NOMO-1 (cell line): ENCODE results near the gene NUDT7.

Source experiments
- DNase-seq, 2 experiments: peaks; one replicate each; lab custom pipeline; 2025; ENCODE audit not compliant: unreplicated experiment in 2 of 2; lab: John Stamatoyannopoulos, UW

Gene NUDT7

GRCh38 chr16:77723108-77723514 lies 797 bp downstream of the NUDT7 start:
- peak; percentile 74 to 88 for DNase-seq

GRCh38 chr16:77724174-77724573 lies 1.9 kb downstream of the NUDT7 start:
- no peak for DNase-seq

GRCh38 chr16:77729951-77730350 lies 7.6 kb downstream of the NUDT7 start:
- DNase-seq, result no peak

GRCh38 chr16:77732241-77732946 lies 10.1 kb downstream of the NUDT7 start:
- no peak for DNase-seq

GRCh38 chr16:77736879-77737278 lies 14.6 kb downstream of the NUDT7 start:
- DNase-seq, result no peak

DNA sequence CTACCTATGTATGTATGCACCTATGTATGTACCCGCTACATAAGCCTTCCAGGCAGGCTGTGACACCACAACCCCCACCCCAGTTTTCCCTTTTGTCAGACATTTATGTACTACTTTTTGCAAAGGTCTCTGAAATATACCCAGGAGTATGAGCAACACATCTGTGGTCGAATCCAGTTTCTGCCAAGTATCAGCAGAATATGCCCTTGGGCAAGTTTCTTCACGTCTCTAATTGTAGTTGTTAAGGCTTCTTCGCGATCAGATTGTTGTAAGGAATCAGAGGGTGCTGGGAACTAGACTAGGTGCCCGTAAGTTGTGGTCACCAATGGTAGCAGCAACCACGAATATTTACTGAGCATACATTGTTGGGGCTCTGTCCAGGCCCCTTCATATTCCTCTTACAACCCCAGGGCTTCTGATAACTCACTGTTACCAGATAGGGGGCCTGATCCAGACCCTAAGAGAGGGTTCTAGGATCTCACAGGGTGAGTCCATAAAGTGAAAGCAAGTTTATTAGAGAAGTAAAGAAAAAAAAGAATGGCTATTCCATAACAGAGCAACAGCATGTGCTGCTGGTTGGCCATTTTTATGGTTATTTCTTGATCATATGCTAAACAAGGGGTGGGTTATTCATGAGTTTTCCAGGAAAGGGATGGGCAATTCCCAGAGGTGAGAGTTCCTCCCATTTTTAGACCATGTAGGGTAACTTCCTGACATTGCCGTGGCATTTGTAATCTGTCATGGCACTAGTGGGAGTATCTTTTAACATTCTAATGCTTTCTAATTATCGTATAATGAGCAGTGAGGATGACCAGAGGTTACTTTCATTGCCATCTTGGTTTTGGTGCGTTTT lies 16.6 kb downstream of the NUDT7 start:
- DNase-seq, result no peak

GRCh38 chr16:77739559-77739892 lies 17.2 kb downstream of the NUDT7 start:
- no peak for DNase-seq

GRCh38 chr16:77744141-77744540 lies 21.8 kb downstream of the NUDT7 start:
- DNase-seq, result no peak

DNA sequence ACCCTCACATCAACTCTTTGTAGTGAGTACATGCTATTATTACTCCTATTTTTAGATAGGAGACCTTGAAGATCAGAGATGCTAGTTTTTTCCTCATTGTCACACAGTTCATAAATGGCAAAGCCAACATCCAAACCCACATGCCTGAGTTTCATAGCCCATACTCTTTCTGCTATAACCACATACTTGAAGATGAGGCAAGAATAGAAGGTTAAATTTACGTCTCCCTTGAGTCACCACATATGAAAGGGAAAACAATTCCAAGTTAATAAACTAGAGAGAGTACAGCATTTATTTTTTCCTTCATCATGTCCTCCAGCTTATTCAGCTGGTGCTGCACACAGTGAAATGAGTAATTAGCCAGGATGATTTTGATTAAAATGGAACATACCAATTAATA lies 23.7 kb downstream of the NUDT7 start:
- no peak for DNase-seq

DNA sequence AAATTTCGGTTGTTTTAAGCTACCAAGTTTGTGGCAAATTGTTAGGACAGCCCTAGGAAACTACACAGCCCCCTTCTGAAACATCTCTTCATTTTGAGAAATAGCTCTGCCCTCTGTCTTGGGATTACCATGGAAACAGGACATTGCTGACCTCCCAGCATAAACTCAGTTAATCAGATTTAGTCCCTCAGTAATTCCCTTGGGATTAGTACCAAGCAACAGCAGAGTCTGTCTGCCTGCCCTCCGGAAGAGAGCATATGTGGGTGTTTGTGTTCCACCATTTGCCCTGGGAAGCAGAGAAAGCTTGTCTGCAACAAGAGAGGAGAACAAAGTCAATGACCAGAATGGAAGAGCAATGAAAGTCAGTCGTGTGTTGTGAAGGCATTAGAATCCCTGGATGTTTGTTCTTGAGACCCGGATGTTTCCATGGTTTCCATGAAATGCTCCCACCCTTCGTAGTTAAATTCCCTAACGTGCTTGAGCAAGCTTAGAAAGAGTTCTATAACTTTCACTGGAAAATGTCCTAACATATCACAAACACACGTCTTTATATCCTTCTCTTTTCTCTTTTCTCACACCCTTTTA lies 26.2 kb downstream of the NUDT7 start:
- DNase-seq, result no peak

DNA sequence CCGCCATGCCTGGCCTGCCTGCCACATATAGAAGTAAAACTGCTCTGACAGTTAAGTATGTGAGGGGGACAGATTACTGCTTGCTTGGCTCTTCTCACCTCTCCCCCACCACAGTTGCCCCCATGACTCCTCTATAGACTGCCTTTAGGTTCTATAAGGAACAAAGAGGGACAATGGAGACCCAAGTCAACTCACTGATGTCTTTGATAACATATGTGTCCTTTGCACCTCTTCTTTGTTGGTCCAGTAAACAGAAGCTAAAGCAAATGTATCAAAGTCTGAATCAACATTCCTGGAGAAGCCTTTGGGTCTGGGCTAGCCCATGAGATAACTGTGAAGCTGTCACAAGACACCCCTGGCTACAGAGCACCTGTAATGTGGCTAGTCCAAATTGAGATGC lies 27.1 kb downstream of the NUDT7 start:
- no peak for DNase-seq

- no peak for DNase-seq
Measured at GRCh38 chr16:77758046-77758445, 35.7 kb downstream of the NUDT7 start.

- DNase-seq, result no peak
Measured at GRCh38 chr16:77758508-77758907, 36.2 kb downstream of the NUDT7 start.

- DNase-seq, result no peak
Measured at GRCh38 chr16:77759201-77759600, 36.9 kb downstream of the NUDT7 start.

DNA sequence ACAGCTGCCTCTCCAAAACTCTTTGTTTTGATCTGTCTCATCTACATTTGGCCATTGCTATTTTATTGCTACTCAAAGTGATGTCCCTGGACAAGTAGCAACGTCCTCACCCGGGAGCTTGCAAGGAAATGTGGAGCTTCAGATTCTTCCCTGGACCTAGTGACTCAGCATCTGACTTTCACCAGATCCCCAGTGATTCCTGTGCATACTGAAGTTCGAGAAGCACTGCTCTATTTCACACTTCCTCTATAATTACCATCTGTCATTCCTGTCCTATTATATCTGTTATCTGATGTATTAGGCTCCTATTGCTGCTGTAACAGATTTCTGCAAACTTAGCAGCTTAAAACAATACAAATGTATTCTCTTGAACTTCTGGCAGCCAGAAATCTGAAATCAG lies 37.5 kb downstream of the NUDT7 start:
- no peak for DNase-seq

- no peak for DNase-seq
Measured at GRCh38 chr16:77760800-77761199, 38.5 kb downstream of the NUDT7 start.

- no peak for DNase-seq
Measured at GRCh38 chr16:77761204-77761603, 38.9 kb downstream of the NUDT7 start.

DNA sequence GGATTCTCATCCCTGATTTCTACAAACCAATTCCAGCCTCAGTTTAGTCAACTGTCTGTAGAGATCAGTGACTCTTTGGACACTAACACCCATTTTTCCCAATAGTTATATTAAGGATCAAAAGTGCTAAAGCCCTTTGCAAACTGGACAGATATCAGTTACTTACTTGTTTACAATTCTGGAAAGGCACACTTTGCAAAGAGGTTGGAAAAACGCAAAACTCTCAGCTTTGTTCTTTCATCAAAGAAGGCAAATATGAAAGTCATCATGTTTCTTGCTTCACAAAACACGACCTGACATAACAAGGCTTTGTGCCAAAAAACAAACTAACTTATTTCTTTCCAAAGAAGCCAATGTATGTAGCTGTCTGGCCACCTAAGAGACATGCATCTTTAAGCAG lies 39.9 kb downstream of the NUDT7 start:
- DNase-seq, result no peak

- DNase-seq, result no peak
Measured at GRCh38 chr16:77763994-77764393, 41.7 kb downstream of the NUDT7 start.

DNA sequence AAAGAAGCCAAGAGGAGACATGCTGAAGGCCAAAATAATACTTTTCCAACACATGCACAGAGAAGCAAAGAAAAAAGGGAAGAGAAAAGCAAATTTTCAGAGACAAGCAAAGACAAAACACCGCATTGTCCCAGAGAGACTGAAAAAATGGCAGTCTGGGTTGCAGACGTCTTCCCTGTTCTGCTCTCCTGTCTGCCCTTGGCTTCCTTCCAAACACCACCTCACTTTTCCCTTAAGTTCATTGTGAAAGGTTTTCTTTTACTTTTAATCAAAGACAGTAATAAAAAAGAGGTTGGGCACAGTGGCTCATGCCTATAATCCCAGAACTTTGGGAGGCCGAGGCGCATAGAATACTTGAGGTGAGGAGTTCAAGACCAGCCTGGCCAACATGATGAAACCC lies 44.9 kb downstream of the NUDT7 start:
- no peak for DNase-seq

GRCh38 chr16:77767826-77768225 lies 45.5 kb downstream of the NUDT7 start:
- DNase-seq, result no peak
